ENCODE measurements around the gene NTMT1. TPM values are rescaled to one million over a fixed set of nuclear protein-coding genes. Genes with fewer than 3 reads are reported as not detected.

NTMT1 gene
- total and polyA plus RNA-seq, 2 experiments from 2014 or later: 20.8 to 81.4 TPM

- H2AFZ ChIP-seq: no peak overlapping the region
- DNase-seq (ENCODE audit: low spot score): no peak
- peaks cover 14% of the 10 kb centered on the region for H3K4me1 ChIP-seq (ENCODE audit: insufficient read depth)
- WGBS (ENCODE audit: low lambda C conversion rate, missing lambda C conversion rate): 85% methylated on average over 12 of the region's 12 CpGs
- no peaks in the 10 kb centered on the region for H3K36me3 ChIP-seq (replicated peaks; ENCODE audit: insufficient read depth, low read depth)
- TF ChIP-seq EZH2 (IDR thresholded peaks at IDR 0.05; ENCODE audit: borderline replicate concordance) (no peak), EZH2phosphoT487 (IDR thresholded peaks at IDR 0.05; ENCODE audit: low read depth, severe bottlenecking, unreplicated experiment) (no peak)
- TF ChIP-seq, protein P1, sequence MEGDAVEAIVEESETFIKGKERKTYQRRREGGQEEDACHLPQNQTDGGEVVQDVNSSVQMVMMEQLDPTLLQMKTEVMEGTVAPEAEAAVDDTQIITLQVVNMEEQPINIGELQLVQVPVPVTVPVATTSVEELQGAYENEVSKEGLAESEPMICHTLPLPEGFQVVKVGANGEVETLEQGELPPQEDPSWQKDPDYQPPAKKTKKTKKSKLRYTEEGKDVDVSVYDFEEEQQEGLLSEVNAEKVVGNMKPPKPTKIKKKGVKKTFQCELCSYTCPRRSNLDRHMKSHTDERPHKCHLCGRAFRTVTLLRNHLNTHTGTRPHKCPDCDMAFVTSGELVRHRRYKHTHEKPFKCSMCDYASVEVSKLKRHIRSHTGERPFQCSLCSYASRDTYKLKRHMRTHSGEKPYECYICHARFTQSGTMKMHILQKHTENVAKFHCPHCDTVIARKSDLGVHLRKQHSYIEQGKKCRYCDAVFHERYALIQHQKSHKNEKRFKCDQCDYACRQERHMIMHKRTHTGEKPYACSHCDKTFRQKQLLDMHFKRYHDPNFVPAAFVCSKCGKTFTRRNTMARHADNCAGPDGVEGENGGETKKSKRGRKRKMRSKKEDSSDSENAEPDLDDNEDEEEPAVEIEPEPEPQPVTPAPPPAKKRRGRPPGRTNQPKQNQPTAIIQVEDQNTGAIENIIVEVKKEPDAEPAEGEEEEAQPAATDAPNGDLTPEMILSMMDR (IDR thresholded peaks at IDR 0.05; ENCODE audit: poor library complexity): no peak
- no peaks in the 10 kb centered on the region for H3K27me3 ChIP-seq
- H3K79me2 ChIP-seq: peaks cover 26% of the 10 kb centered on the region
- peaks cover 10% of the 10 kb centered on the region for H4K20me1 ChIP-seq (ENCODE audit: insufficient read depth, poor library complexity, severe bottlenecking)
- no peak overlapping the region for H3K27ac ChIP-seq
- H3K4me2 ChIP-seq: peak overlapping the region; percentile 96
- no peak overlapping the region for H3K4me3 ChIP-seq
- no peaks in the 10 kb centered on the region for H3K9me3 ChIP-seq (ENCODE audit: low read depth)
- H3K9me2 ChIP-seq (replicated peaks; ENCODE audit: insufficient read depth): no peaks in the 10 kb centered on the region
Measured at GRCh38 chr9:129639756-129640085, 13.8 kb downstream of the NTMT1 start.

- peak overlapping the region; percentile 96 for H3K4me2 ChIP-seq
- H3K4me1 ChIP-seq (ENCODE audit: insufficient read depth): peaks cover 14% of the 10 kb centered on the region
- no peak overlapping the region for H3K27ac ChIP-seq
- H3K79me2 ChIP-seq: peaks cover 26% of the 10 kb centered on the region
- WGBS (ENCODE audit: low lambda C conversion rate, missing lambda C conversion rate): 77% methylated on average over 24 of the region's 25 CpGs
- H4K20me1 ChIP-seq (ENCODE audit: insufficient read depth, poor library complexity, severe bottlenecking): peaks cover 8% of the 10 kb centered on the region
- no peaks in the 10 kb centered on the region for H3K27me3 ChIP-seq
- H3K36me3 ChIP-seq (replicated peaks; ENCODE audit: insufficient read depth, low read depth): no peaks in the 10 kb centered on the region
- no peak for DNase-seq (ENCODE audit: low spot score)
- H3K9me3 ChIP-seq (ENCODE audit: low read depth): no peaks in the 10 kb centered on the region
- H3K4me3 ChIP-seq: no peak overlapping the region
- H3K9me2 ChIP-seq (replicated peaks; ENCODE audit: insufficient read depth): no peaks in the 10 kb centered on the region
- no peak overlapping the region for H2AFZ ChIP-seq
- no peak for TF ChIP-seq EZH2phosphoT487 (IDR thresholded peaks at IDR 0.05; ENCODE audit: low read depth, severe bottlenecking, unreplicated experiment)
- no peak for TF ChIP-seq EZH2 (IDR thresholded peaks at IDR 0.05; ENCODE audit: borderline replicate concordance)
- TF ChIP-seq, protein P1 (IDR thresholded peaks at IDR 0.05; ENCODE audit: poor library complexity): no peak
Measured at GRCh38 chr9:129640086-129640870, 14.3 kb downstream of the NTMT1 start.

- H3K79me2 ChIP-seq: peaks cover 26% of the 10 kb centered on the region
- peak overlapping the region; percentile 61 for H2AFZ ChIP-seq
- H4K20me1 ChIP-seq (ENCODE audit: insufficient read depth, poor library complexity, severe bottlenecking): peaks cover 8% of the 10 kb centered on the region
Measured at GRCh38 chr9:129640871-129641749, 15.1 kb downstream of the NTMT1 start.

More at GRCh38 chr9:129640871-129641749, 15.1 kb downstream of the NTMT1 start:
- H3K27me3 ChIP-seq: no peaks in the 10 kb centered on the region
- H3K36me3 ChIP-seq (replicated peaks; ENCODE audit: insufficient read depth, low read depth): no peaks in the 10 kb centered on the region
- H3K4me1 ChIP-seq (ENCODE audit: insufficient read depth): peaks cover 14% of the 10 kb centered on the region
- peak overlapping the region; percentile 71 for H3K4me3 ChIP-seq
- 34% methylated on average over 36 of the region's 44 CpGs for WGBS (ENCODE audit: low lambda C conversion rate, missing lambda C conversion rate)
- peak overlapping the region; percentile 75 for H3K27ac ChIP-seq
- no peaks in the 10 kb centered on the region for H3K9me2 ChIP-seq (replicated peaks; ENCODE audit: insufficient read depth)
- TF ChIP-seq EZH2phosphoT487 (IDR thresholded peaks at IDR 0.05; ENCODE audit: low read depth, severe bottlenecking, unreplicated experiment) (no peak), EZH2 (IDR thresholded peaks at IDR 0.05; ENCODE audit: borderline replicate concordance) (no peak)
- TF ChIP-seq, protein P1 (IDR thresholded peaks at IDR 0.05; ENCODE audit: poor library complexity): no peak
- H3K9me3 ChIP-seq (ENCODE audit: low read depth): no peaks in the 10 kb centered on the region
- no peak for DNase-seq (ENCODE audit: low spot score)
- H3K4me2 ChIP-seq: peak overlapping the region; percentile 96

All from hepatocyte (in vitro differentiated cells).